Measurements from ENCODE around the gene CLEC16A.

DNA sequence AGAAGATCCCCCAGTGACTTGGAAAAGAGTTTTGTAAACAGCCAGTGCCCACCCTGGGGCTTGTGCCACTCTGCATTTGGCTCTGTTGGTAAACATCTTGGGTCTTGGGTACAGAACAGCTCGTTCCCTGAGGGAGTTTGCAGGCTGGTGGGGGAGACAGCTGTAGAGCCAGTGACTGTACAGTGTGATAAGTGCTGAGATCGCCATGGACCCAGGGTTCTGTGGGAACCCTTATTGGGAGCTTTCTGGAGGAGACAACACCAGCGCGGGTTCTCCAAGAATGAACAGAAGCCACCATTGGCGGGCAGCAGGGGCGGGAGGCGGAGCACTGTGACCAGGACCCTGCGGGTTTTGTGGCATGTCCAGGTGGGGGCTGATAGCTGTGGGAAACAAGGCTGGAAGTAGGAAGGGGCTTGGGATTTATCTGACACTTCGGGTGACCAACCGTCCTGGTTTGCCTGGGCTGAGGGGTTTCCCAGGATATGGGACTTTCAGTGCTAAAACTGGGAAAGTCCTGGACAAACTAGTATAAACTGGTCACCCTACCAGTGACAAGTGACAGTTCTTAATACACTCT is 2.9 kb downstream of the CLEC16A start:
- TF ChIP-seq, protein P1, sequence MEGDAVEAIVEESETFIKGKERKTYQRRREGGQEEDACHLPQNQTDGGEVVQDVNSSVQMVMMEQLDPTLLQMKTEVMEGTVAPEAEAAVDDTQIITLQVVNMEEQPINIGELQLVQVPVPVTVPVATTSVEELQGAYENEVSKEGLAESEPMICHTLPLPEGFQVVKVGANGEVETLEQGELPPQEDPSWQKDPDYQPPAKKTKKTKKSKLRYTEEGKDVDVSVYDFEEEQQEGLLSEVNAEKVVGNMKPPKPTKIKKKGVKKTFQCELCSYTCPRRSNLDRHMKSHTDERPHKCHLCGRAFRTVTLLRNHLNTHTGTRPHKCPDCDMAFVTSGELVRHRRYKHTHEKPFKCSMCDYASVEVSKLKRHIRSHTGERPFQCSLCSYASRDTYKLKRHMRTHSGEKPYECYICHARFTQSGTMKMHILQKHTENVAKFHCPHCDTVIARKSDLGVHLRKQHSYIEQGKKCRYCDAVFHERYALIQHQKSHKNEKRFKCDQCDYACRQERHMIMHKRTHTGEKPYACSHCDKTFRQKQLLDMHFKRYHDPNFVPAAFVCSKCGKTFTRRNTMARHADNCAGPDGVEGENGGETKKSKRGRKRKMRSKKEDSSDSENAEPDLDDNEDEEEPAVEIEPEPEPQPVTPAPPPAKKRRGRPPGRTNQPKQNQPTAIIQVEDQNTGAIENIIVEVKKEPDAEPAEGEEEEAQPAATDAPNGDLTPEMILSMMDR (IDR thresholded peaks at IDR 0.05), result no peak
- TF ChIP-seq POLR2A (IDR thresholded peaks at IDR 0.05) (no peak), POLR2AphosphoS5 (IDR thresholded peaks at IDR 0.05) (no peak), EP300 (IDR thresholded peaks at IDR 0.05; ENCODE audit: low read depth) (no peak)

Data from transverse colon (tissue), 4 donors.